CD4-positive, alpha-beta T cell (primary cell): ENCODE data around the gene PPP2R2B. TPM values are rescaled to one million over a fixed set of nuclear protein-coding genes. Genes with fewer than 3 reads are reported as not detected.

ENCODE experiments used
- ATAC-seq: fragments of 200-7000 bp; cut with Tn5 transposase; one replicate; pipeline ENCODE4 v1.10.0; 2022; ENCODE audit warnings: mild to moderate bottlenecking; ENCODE audit not compliant: poor library complexity
- CTCF ChIA-PET: fragments of 350-600 bp; sonication (Branson Sonifier 250); formaldehyde crosslinking; loops from one replicate; lab custom pipeline; 2021; ENCODE audit warnings: antibody characterized with exemption, inconsistent platforms; lab: Charles Lee
- POLR2A ChIA-PET: fragments of 350-600 bp; sonication (Branson Sonifier 250); formaldehyde crosslinking; loops from one replicate; lab custom pipeline; 2021; ENCODE audit warnings: antibody characterized with exemption, inconsistent platforms; lab: Charles Lee
- DNase-seq, 14 experiments: peaks; one replicate each; pipeline ENCODE4 v3.0.0-alpha.2; 2013 to 2020; ENCODE audit warnings: mixed read lengths in 2 of 14
- H3K27ac ChIP-seq, 2 donors: one replicate each; pipeline versions ENCODE4 v1.5.1 to v1.7.0; 2013; ENCODE audit warnings: low read length in 2 of 2, low read depth in 1 of 2, mild to moderate bottlenecking in 1 of 2
- H3K27me3 ChIP-seq, 2 experiments: 1 replicate in 1 of 2; 2 replicates in 1 of 2; pipeline versions ENCODE4 v1.6.1 to v1.7.0; 2013; ENCODE audit warnings: low read length in 2 of 2, control low read depth in 1 of 2, mild to moderate bottlenecking in 1 of 2, moderate library complexity in 1 of 2; ENCODE audit not compliant: insufficient read depth in 2 of 2, control insufficient read depth in 1 of 2
- H3K36me3 ChIP-seq: one replicate; pipeline ENCODE4 v1.6.1; 2013; ENCODE audit warnings: low read length, control low read depth; ENCODE audit not compliant: insufficient read depth
- H3K4me1 ChIP-seq: one replicate; pipeline ENCODE4 v1.6.1; 2013; ENCODE audit warnings: low read length, control low read depth; ENCODE audit not compliant: insufficient read depth
- H3K4me3 ChIP-seq: one replicate; pipeline ENCODE4 v1.5.1; 2013; ENCODE audit warnings: mild to moderate bottlenecking, low read length, moderate library complexity
- H3K9me3 ChIP-seq, 2 experiments: 1 replicate in 1 of 2; 2 replicates in 1 of 2; pipeline versions ENCODE4 v1.6.1 to v1.7.0; 2013; ENCODE audit warnings: low read length in 2 of 2, mild to moderate bottlenecking in 2 of 2, control low read depth in 1 of 2, moderate library complexity in 1 of 2; ENCODE audit not compliant: control insufficient read depth in 1 of 2, insufficient read depth in 1 of 2
- H3K27ac Mint-ChIP-seq: one replicate; pipeline ENCODE4 v1.8.0; 2020; ENCODE audit warnings: mixed read lengths
- H3K27me3 Mint-ChIP-seq: one replicate; pipeline ENCODE4 v1.8.0; 2021; ENCODE audit warnings: mixed read lengths
- H3K36me3 Mint-ChIP-seq: one replicate; pipeline ENCODE4 v1.8.0; 2021; ENCODE audit warnings: low read depth, mixed read lengths
- H3K4me1 Mint-ChIP-seq: one replicate; pipeline ENCODE4 v1.8.0; 2021; ENCODE audit warnings: low read depth, mixed read lengths
- H3K4me3 Mint-ChIP-seq: one replicate; pipeline ENCODE4 v1.8.0; 2020; ENCODE audit warnings: mild to moderate bottlenecking, mixed read lengths
- H3K9me3 Mint-ChIP-seq: one replicate; pipeline ENCODE4 v1.8.0; 2020; ENCODE audit warnings: mixed read lengths
- CTCF ChIP-seq: fragments of 200-600 bp; IDR thresholded peaks from one replicate; pipeline ENCODE4 v1.8.0; 2022; ENCODE audit warnings: antibody characterized with exemption, mild to moderate bottlenecking
- intact Hi-C, 2 experiments: fragments of 100-400 bp; cut with DNase I in 1 of 2; cut with micrococcal nuclease in 1 of 2; formaldehyde crosslinking; loops; one replicate each; pipeline versions ENCODE4 v1.15.1 to v1.9.0; 2023 to 2025; cut with DNase I, micrococcal nuclease
- total RNA-seq, 174 experiments: library from RNA in 2 of 174; stranded (reverse) in 2 of 174; gene quantifications; one replicate each; pipeline ENCODE4 v1.2.3 and lab custom pipeline; 2021 to 2026

The PPP2R2B gene
- total RNA-seq, 2 experiments from 2014 or later, result 4.1 to 4.2 TPM

- intact Hi-C loops, result no loop called here
- Histone ChIP-seq H3K4me3 (no peak overlapping the region), H3K4me1 (no peaks in the 10 kb centered on the region), H3K27ac (no peak overlapping the region), H3K9me3 (no peaks in the 10 kb centered on the region), H3K27me3 (no peaks in the 10 kb centered on the region), H3K36me3 (no peaks in the 10 kb centered on the region)
- H3K27ac Mint-ChIP-seq, result no peak overlapping the region
- H3K4me1 Mint-ChIP-seq, result no peaks in the 10 kb centered on the region
- DNase-seq, result no peak
- H3K27me3 Mint-ChIP-seq, result no peaks in the 10 kb centered on the region
- no peaks in the 10 kb centered on the region for H3K36me3 Mint-ChIP-seq
- ChIA-PET CTCF (no interaction called here), POLR2A (no interaction called here)
- no peak overlapping the region for H3K4me3 Mint-ChIP-seq
- no peak for TF ChIP-seq CTCF
- no peaks in the 10 kb centered on the region for H3K9me3 Mint-ChIP-seq
- ATAC-seq, result no peak
Observed at GRCh38 chr5:146852089-146852488, 26.5 kb downstream of the PPP2R2B start.

- Mint-ChIP-seq H3K9me3 (no peaks in the 10 kb centered on the region), H3K4me1 (no peaks in the 10 kb centered on the region), H3K4me3 (no peak overlapping the region), H3K27ac (no peak overlapping the region), H3K27me3 (no peaks in the 10 kb centered on the region), H3K36me3 (no peaks in the 10 kb centered on the region)
- CTCF ChIA-PET, result no interaction called here
- no peaks in the 10 kb centered on the region for H3K36me3 ChIP-seq
- no peak overlapping the region for H3K4me3 ChIP-seq
- H3K9me3 ChIP-seq, result no peaks in the 10 kb centered on the region
- no peaks in the 10 kb centered on the region for H3K27me3 ChIP-seq
- H3K27ac ChIP-seq, result no peak overlapping the region
- H3K4me1 ChIP-seq, result no peaks in the 10 kb centered on the region
- TF ChIP-seq CTCF, result no peak
- DNase-seq (no peak), ATAC-seq (no peak)
- intact Hi-C loops, result no loop called here
- POLR2A ChIA-PET, result no interaction called here
Observed at GRCh38 chr5:146851133-146851532, 27.4 kb downstream of the PPP2R2B start.

- Mint-ChIP-seq H3K27ac (no peak overlapping the region), H3K36me3 (no peaks in the 10 kb centered on the region), H3K4me3 (no peak overlapping the region), H3K27me3 (no peaks in the 10 kb centered on the region), H3K4me1 (no peaks in the 10 kb centered on the region), H3K9me3 (no peaks in the 10 kb centered on the region)
- no peaks in the 10 kb centered on the region for H3K36me3 ChIP-seq
- ATAC-seq, result no peak
- no peak overlapping the region for H3K27ac ChIP-seq
- no peak for DNase-seq
- H3K4me3 ChIP-seq, result no peak overlapping the region
- CTCF ChIA-PET, result no interaction called here
- TF ChIP-seq CTCF, result no peak
- no peaks in the 10 kb centered on the region for H3K9me3 ChIP-seq
- no peaks in the 10 kb centered on the region for H3K27me3 ChIP-seq
- intact Hi-C loops, result no loop called here
- no peaks in the 10 kb centered on the region for H3K4me1 ChIP-seq
- POLR2A ChIA-PET, result no interaction called here
Observed at GRCh38 chr5:146849694-146850303, 28.8 kb downstream of the PPP2R2B start.
